Panc1 (cell line): ENCODE measurements around the gene CD58. TPM values are rescaled to one million over a fixed set of nuclear protein-coding genes. Genes with fewer than 3 reads are reported as not detected.

Source experiments
- ATAC-seq: fragments of 200-7000 bp; cut with Tn5 transposase; 2 replicates; pipeline ENCODE4 v1.9.1; 2020; ENCODE audit warnings: mild to moderate bottlenecking, moderate library complexity
- BruUV-seq: library from RNA; stranded (reverse); fragments of 400-500 nt; replicated peaks from 2 replicates; lab custom pipeline; 2021; lab: Mats Ljungman, UMichigan
- CTCF ChIA-PET: fragments of 300-600 bp; sonication (Branson Sonifier 250); formaldehyde crosslinking; loops from one replicate; lab custom pipeline; 2022; ENCODE audit warnings: antibody characterized with exemption; lab: Charles Lee
- POLR2A ChIA-PET: fragments of 300-600 bp; sonication (Branson Sonifier 250); formaldehyde crosslinking; loops from one replicate; lab custom pipeline; 2022; ENCODE audit warnings: antibody characterized with exemption; lab: Charles Lee
- DNase-seq: peaks from one replicate; pipeline ENCODE4 v3.0.0-alpha.2; 2010; ENCODE audit warnings: low read depth, low spot score
- H3K27ac ChIP-seq: 2 replicates; pipeline ENCODE4 v1.5.1; 2011; ENCODE audit warnings: mild to moderate bottlenecking, low read length, inconsistent platforms
- H3K27me3 ChIP-seq: fragments of 200-500 bp; sonication (Bioruptor generic); 2 replicates; pipeline ENCODE4 v1.6.0; 2014; ENCODE audit warnings: low read length, inconsistent platforms; ENCODE audit not compliant: control insufficient read depth, insufficient read depth
- H3K36me3 ChIP-seq: fragments of 200-500 bp; sonication (Bioruptor generic); 2 replicates; pipeline ENCODE4 v1.5.1; 2014; ENCODE audit warnings: inconsistent platforms, mild to moderate bottlenecking, low read length, moderate library complexity; ENCODE audit not compliant: control insufficient read depth, insufficient read depth
- H3K4me1 ChIP-seq: 2 replicates; pipeline ENCODE4 v1.5.1; 2011; ENCODE audit warnings: inconsistent platforms, mild to moderate bottlenecking, low read length, moderate library complexity; ENCODE audit not compliant: control insufficient read depth, insufficient read depth
- H3K4me3 ChIP-seq, 2 experiments: 2 replicates each; pipeline ENCODE4 v1.5.1; 2011 to 2012; ENCODE audit warnings: low read depth in 2 of 2, low read length in 2 of 2, mild to moderate bottlenecking in 2 of 2, inconsistent platforms in 1 of 2, moderate library complexity in 1 of 2
- H3K9me3 ChIP-seq: fragments of 200-500 bp; sonication (Bioruptor generic); 2 replicates; pipeline ENCODE4 v1.5.1; 2014; ENCODE audit warnings: low read depth, mild to moderate bottlenecking, inconsistent platforms, low read length, moderate library complexity; ENCODE audit not compliant: control insufficient read depth, insufficient read depth
- CTCF ChIP-seq: fragments of 450-650 bp; IDR thresholded peaks from 2 replicates; pipeline ENCODE4 v1.5.1; 2017; ENCODE audit warnings: mild to moderate bottlenecking
- POLR2AphosphoS5 ChIP-seq: IDR thresholded peaks from 2 replicates; pipeline ENCODE4 v1.6.1; 2012; ENCODE audit warnings: mild to moderate bottlenecking, low read depth, low read length, moderate library complexity
- REST ChIP-seq, 2 experiments: IDR thresholded peaks; 2 replicates each; pipeline ENCODE4 v1.6.1; 2011 to 2012; ENCODE audit warnings: low read depth in 2 of 2, control low read depth in 1 of 2, low read length in 1 of 2, mild to moderate bottlenecking in 1 of 2, moderate library complexity in 1 of 2; ENCODE audit not compliant: insufficient read depth in 1 of 2
- SIN3A ChIP-seq: IDR thresholded peaks from 2 replicates; pipeline ENCODE4 v1.6.1; 2012; ENCODE audit warnings: low read depth, mild to moderate bottlenecking, low read length, moderate library complexity, borderline replicate concordance; ENCODE audit not compliant: insufficient read depth
- TCF7L2 ChIP-seq: IDR thresholded peaks from 2 replicates; pipeline ENCODE4 v1.6.1; 2011; ENCODE audit warnings: mild to moderate bottlenecking, low read depth, low read length, inconsistent platforms
- in situ Hi-C: cut with HindIII; loops from 2 replicates; pipeline ENCODE4 v1.10.0; 2016; ENCODE audit warnings: low sequenced_read_pairs, low pct_unique_long_range_greater_than_20kb
- intact Hi-C: fragments of 100-400 bp; cut with micrococcal nuclease; formaldehyde crosslinking; loops from one replicate; pipeline ENCODE4 v1.10.0; 2022; ENCODE audit not compliant: unreplicated experiment
- total RNA-seq: library from RNA; stranded (reverse); gene quantifications from one replicate; pipeline ENCODE4 v1.2.1, GENCODE V29; 2021; ENCODE audit not compliant: unreplicated experiment

Gene CD58
- total RNA-seq, 1 experiment from 2014 or later = 12.6 TPM

GRCh38 chr1:116573431-116574095 is 2.7 kb upstream of the CD58 start:
- ChIA-PET CTCF (no interaction called here), POLR2A (no interaction called here)
- no peak for TF ChIP-seq POLR2AphosphoS5
- TF ChIP-seq REST (IDR thresholded peaks at IDR 0.05; ENCODE audit: insufficient read depth in 1 of 2, low read depth in 2 of 2, low read length in 1 of 2) = no peak
- no peak for TF ChIP-seq TCF7L2
- no peak for TF ChIP-seq CTCF
- TF ChIP-seq SIN3A = no peak
- Histone ChIP-seq H3K27ac (no peak overlapping the region), H3K36me3 (no peaks in the 10 kb centered on the region), H3K27me3 (no peaks in the 10 kb centered on the region), H3K9me3 (no peaks in the 10 kb centered on the region), H3K4me1 (no peaks in the 10 kb centered on the region), H3K4me3 (no peak overlapping the region)
- intact Hi-C loops = loop anchor here (2.0 kb wide), 1 partner anchor 485 kb away; no protein-coding TSS in a partner anchor
- in situ Hi-C loops = no loop called here
- no TSS peak for BruUV-seq
- DNase-seq (no peak), ATAC-seq (no peak)

GRCh38 chr1:116572771-116573430 is 2.1 kb upstream of the CD58 start:
- no peak for TF ChIP-seq CTCF
- TF ChIP-seq SIN3A = no peak
- no peak for TF ChIP-seq REST (IDR thresholded peaks at IDR 0.05; ENCODE audit: insufficient read depth in 1 of 2, low read depth in 2 of 2, low read length in 1 of 2)
- TF ChIP-seq TCF7L2 = no peak
- TF ChIP-seq POLR2AphosphoS5 = no peak
- no TSS peak for BruUV-seq
- Histone ChIP-seq H3K27me3 (no peaks in the 10 kb centered on the region), H3K27ac (no peak overlapping the region), H3K4me1 (no peaks in the 10 kb centered on the region), H3K36me3 (no peaks in the 10 kb centered on the region), H3K4me3 (no peak overlapping the region), H3K9me3 (no peaks in the 10 kb centered on the region)
- ChIA-PET POLR2A (no interaction called here), CTCF (no interaction called here)
- intact Hi-C loops = no loop called here
- ATAC-seq (no peak), DNase-seq (no peak)
- in situ Hi-C loops = no loop called here
